Activated T-cell treated with anti-CD3 and anti-CD28 coated beads, Interleukin-2, amount 50 U/mL, for 4 hours (primary cell): Measurements from ENCODE around the gene DNAH8. TPM values are rescaled to one million over a fixed set of nuclear protein-coding genes. Genes with fewer than 3 reads are reported as not detected.

Experiments
- ATAC-seq, 2 donors: fragments of 200-7000 bp; cut with Tn5 transposase; one replicate each; pipeline ENCODE4 v1.10.0; 2021
- DNase-seq: peaks from one replicate; pipeline ENCODE4 v3.0.0-alpha.2; 2020
- H3K27me3 Mint-ChIP-seq: one replicate; pipeline ENCODE4 v1.8.0; 2021; ENCODE audit warnings: low read depth, mixed read lengths
- H3K36me3 Mint-ChIP-seq: one replicate; pipeline ENCODE4 v1.8.0; 2022; ENCODE audit warnings: mixed read lengths; ENCODE audit not compliant: insufficient read depth
- H3K4me1 Mint-ChIP-seq: one replicate; pipeline ENCODE4 v1.8.0; 2021; ENCODE audit warnings: low read depth, mixed read lengths
- H3K4me3 Mint-ChIP-seq: one replicate; pipeline ENCODE4 v1.8.0; 2021; ENCODE audit warnings: mild to moderate bottlenecking, moderate library complexity, mixed read lengths
- H3K9me3 Mint-ChIP-seq: one replicate; pipeline ENCODE4 v1.8.0; 2021; ENCODE audit warnings: mixed read lengths
- total RNA-seq, 3 donors: library from RNA; stranded (reverse); gene quantifications; one replicate each; pipeline ENCODE4 v1.2.1, GENCODE V29; 2021

The DNAH8 gene
- total RNA-seq, 3 donors from 2014 or later = 0.11 to 0.22 (median 0.13) TPM

GRCh38 chr6:38805692-38806091 is 90.6 kb downstream of the DNAH8 start:
- DNase-seq = no peak
- H3K27me3 Mint-ChIP-seq = peaks cover 35% of the 10 kb centered on the region
- no peaks in the 10 kb centered on the region for H3K4me1 Mint-ChIP-seq

GRCh38 chr6:38806271-38806670 is 91.2 kb downstream of the DNAH8 start:
- peaks cover 32% of the 10 kb centered on the region for H3K27me3 Mint-ChIP-seq
- DNase-seq (no peak), ATAC-seq (no peak)
- H3K36me3 Mint-ChIP-seq = no peaks in the 10 kb centered on the region
- no peaks in the 10 kb centered on the region for H3K9me3 Mint-ChIP-seq
- H3K4me3 Mint-ChIP-seq = no peak overlapping the region
- no peaks in the 10 kb centered on the region for H3K4me1 Mint-ChIP-seq

More at GRCh38 chr6:38805692-38806091, 90.6 kb downstream of the DNAH8 start:
- Mint-ChIP-seq H3K4me3 (no peak overlapping the region), H3K9me3 (no peaks in the 10 kb centered on the region), H3K36me3 (no peaks in the 10 kb centered on the region)
- ATAC-seq = no peak

GRCh38 chr6:38806833-38807232 is 91.7 kb downstream of the DNAH8 start:
- H3K9me3 Mint-ChIP-seq = no peaks in the 10 kb centered on the region
- ATAC-seq = no peak
- H3K27me3 Mint-ChIP-seq = peaks cover 28% of the 10 kb centered on the region
- no peaks in the 10 kb centered on the region for H3K36me3 Mint-ChIP-seq
- no peak for DNase-seq
- no peak overlapping the region for H3K4me3 Mint-ChIP-seq
- no peaks in the 10 kb centered on the region for H3K4me1 Mint-ChIP-seq

- ATAC-seq (no peak), DNase-seq (no peak)
- H3K4me3 Mint-ChIP-seq = no peak overlapping the region
- peaks cover 37% of the 10 kb centered on the region for H3K27me3 Mint-ChIP-seq
- H3K36me3 Mint-ChIP-seq = no peaks in the 10 kb centered on the region
- no peaks in the 10 kb centered on the region for H3K9me3 Mint-ChIP-seq
- H3K4me1 Mint-ChIP-seq = no peaks in the 10 kb centered on the region
Observed at GRCh38 chr6:38808039-38808438, 92.9 kb downstream of the DNAH8 start.

DNA sequence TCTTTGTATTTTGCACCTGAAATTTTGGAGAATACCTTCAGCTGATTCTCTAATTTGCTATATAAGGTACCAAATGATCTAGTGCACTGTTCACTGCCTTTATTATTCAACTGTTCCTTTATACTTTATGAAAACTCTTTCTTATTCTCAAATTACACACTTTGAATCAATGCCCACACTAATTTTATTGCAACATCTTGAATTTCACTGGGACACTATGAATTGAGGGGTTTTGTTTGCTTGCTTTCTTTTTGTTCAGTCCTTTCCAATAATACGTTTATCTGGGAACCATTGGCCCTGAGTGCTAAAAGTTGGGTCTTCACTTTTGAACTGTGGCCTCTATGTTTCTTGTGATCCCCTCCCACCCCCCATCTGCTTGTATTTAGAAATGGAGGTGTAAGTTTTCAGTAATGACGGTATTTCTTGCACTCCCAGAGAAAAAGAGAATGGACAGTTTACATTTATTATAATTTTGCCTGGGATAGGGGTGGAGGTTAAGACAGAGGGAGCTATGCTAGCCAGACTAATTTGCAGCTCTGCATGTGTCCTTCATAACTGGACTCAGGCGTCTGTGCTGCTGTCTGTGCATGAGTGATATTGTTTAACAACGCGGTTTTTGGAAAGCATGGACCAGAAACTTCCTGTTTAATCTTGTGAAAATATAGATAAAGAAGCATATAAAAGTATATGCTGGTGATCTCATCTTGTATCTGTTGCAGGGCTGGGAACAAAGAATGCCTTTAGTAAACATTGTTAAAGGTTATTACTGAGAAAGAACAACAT is 98.1 kb downstream of the DNAH8 start:
- Mint-ChIP-seq H3K4me1 (no peaks in the 10 kb centered on the region), H3K4me3 (no peak overlapping the region), H3K9me3 (no peaks in the 10 kb centered on the region), H3K36me3 (no peaks in the 10 kb centered on the region), H3K27me3 (peaks cover 40% of the 10 kb centered on the region)
- ATAC-seq (no peak), DNase-seq (no peak)

- ATAC-seq = no peak
- no peak overlapping the region for H3K4me3 Mint-ChIP-seq
- peaks cover 47% of the 10 kb centered on the region for H3K27me3 Mint-ChIP-seq
- no peak for DNase-seq
- no peaks in the 10 kb centered on the region for H3K4me1 Mint-ChIP-seq
- H3K9me3 Mint-ChIP-seq = no peaks in the 10 kb centered on the region
- no peaks in the 10 kb centered on the region for H3K36me3 Mint-ChIP-seq
Observed at GRCh38 chr6:38814761-38815160, 99.7 kb downstream of the DNAH8 start.

- ATAC-seq (no peak), DNase-seq (no peak)
- Mint-ChIP-seq H3K4me1 (no peaks in the 10 kb centered on the region), H3K9me3 (no peaks in the 10 kb centered on the region), H3K36me3 (no peaks in the 10 kb centered on the region), H3K4me3 (no peak overlapping the region), H3K27me3 (peaks cover 45% of the 10 kb centered on the region)
Observed at GRCh38 chr6:38815250-38815649, 100.1 kb downstream of the DNAH8 start.

GRCh38 chr6:38818691-38819090 is 103.6 kb downstream of the DNAH8 start:
- Mint-ChIP-seq H3K4me1 (no peaks in the 10 kb centered on the region), H3K9me3 (no peaks in the 10 kb centered on the region), H3K4me3 (no peak overlapping the region), H3K36me3 (no peaks in the 10 kb centered on the region), H3K27me3 (peaks cover 44% of the 10 kb centered on the region)
- ATAC-seq (no peak), DNase-seq (no peak)

- no peak for ATAC-seq
- H3K4me1 Mint-ChIP-seq = no peaks in the 10 kb centered on the region
- peaks cover 27% of the 10 kb centered on the region for H3K27me3 Mint-ChIP-seq
- no peaks in the 10 kb centered on the region for H3K36me3 Mint-ChIP-seq
- no peak for DNase-seq
- no peak overlapping the region for H3K4me3 Mint-ChIP-seq
- H3K9me3 Mint-ChIP-seq = no peaks in the 10 kb centered on the region
Observed at GRCh38 chr6:38822963-38823362, 107.9 kb downstream of the DNAH8 start.

DNA sequence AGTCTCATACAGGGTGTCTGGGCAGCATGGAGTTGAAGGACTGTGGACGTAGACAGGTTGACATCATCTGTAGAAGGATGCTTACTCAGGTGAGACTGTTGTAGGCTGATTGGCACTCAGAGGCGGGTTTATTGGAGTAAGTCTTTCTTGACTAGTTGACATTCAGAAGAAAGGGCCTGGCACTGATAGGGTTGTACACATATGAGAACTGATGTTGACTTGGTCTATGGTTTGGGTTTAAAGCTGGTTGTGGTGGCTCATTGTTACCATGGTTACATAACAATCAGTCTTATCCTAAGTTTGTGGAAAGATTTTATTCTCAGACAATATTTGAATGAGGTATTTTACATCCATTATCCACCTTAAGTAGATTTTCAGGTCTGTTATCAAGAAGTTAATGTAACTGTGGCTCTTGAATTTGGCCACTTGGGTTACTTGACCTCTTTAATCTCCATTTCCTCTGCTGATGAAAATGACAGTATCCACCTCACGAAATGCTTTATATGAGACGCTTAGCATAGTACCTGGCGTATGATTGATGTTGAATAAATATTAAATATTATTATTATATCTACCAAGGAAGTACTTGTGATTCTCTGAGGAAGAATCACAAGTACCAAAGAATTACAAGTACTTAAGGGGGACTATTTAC is 109.3 kb downstream of the DNAH8 start:
- no peaks in the 10 kb centered on the region for H3K4me1 Mint-ChIP-seq
- no peak for DNase-seq
- peaks cover 3% of the 10 kb centered on the region for H3K9me3 Mint-ChIP-seq
- no peak overlapping the region for H3K4me3 Mint-ChIP-seq
- peaks cover 15% of the 10 kb centered on the region for H3K27me3 Mint-ChIP-seq
- no peaks in the 10 kb centered on the region for H3K36me3 Mint-ChIP-seq
- ATAC-seq = no peak

GRCh38 chr6:38827024-38827423 is 111.9 kb downstream of the DNAH8 start:
- Mint-ChIP-seq H3K36me3 (peaks cover 4% of the 10 kb centered on the region), H3K27me3 (peaks cover 13% of the 10 kb centered on the region), H3K9me3 (peaks cover 9% of the 10 kb centered on the region), H3K4me3 (no peak overlapping the region), H3K4me1 (no peaks in the 10 kb centered on the region)
- ATAC-seq = no peak
- DNase-seq = no peak

GRCh38 chr6:38831865-38832264 is 116.8 kb downstream of the DNAH8 start:
- no peaks in the 10 kb centered on the region for H3K4me1 Mint-ChIP-seq
- DNase-seq (no peak), ATAC-seq (no peak)
- peaks cover 4% of the 10 kb centered on the region for H3K36me3 Mint-ChIP-seq
- no peak overlapping the region for H3K4me3 Mint-ChIP-seq
- H3K9me3 Mint-ChIP-seq = peaks cover 9% of the 10 kb centered on the region
- H3K27me3 Mint-ChIP-seq = peaks cover 8% of the 10 kb centered on the region

GRCh38 chr6:38833320-38833719 is 118.2 kb downstream of the DNAH8 start:
- DNase-seq (no peak), ATAC-seq (no peak)
- Mint-ChIP-seq H3K27me3 (peaks cover 7% of the 10 kb centered on the region), H3K4me1 (no peaks in the 10 kb centered on the region), H3K36me3 (peaks cover 4% of the 10 kb centered on the region), H3K4me3 (no peak overlapping the region), H3K9me3 (peaks cover 9% of the 10 kb centered on the region)

GRCh38 chr6:38836585-38836984 is 121.5 kb downstream of the DNAH8 start:
- peaks cover 4% of the 10 kb centered on the region for H3K27me3 Mint-ChIP-seq
- ATAC-seq = no peak

GRCh38 chr6:38837101-38837500 is 122.0 kb downstream of the DNAH8 start:
- H3K4me1 Mint-ChIP-seq = no peaks in the 10 kb centered on the region
- DNase-seq = no peak
- H3K4me3 Mint-ChIP-seq = no peak overlapping the region
- peaks cover 5% of the 10 kb centered on the region for H3K27me3 Mint-ChIP-seq
- no peaks in the 10 kb centered on the region for H3K36me3 Mint-ChIP-seq
- no peak for ATAC-seq
- H3K9me3 Mint-ChIP-seq = no peaks in the 10 kb centered on the region

More at GRCh38 chr6:38836585-38836984, 121.5 kb downstream of the DNAH8 start:
- Mint-ChIP-seq H3K36me3 (no peaks in the 10 kb centered on the region), H3K4me3 (no peak overlapping the region), H3K4me1 (no peaks in the 10 kb centered on the region), H3K9me3 (no peaks in the 10 kb centered on the region)
- no peak for DNase-seq
